Stimulated activated CD4-positive, alpha-beta T cell treated with anti-CD3 and anti-CD28 coated beads, Interleukin-1b, Interleukin-23, amount 100 ng/mL, for 24 hours (primary cell): Measurements from ENCODE around the gene OR10J4.
"Not testable (repeated sequence)": the region's sequence is repeated elsewhere in the genome, so short reads cannot be mapped to it uniquely, and the experiment has no call there.

Experiments
- DNase-seq, 4 experiments: peaks; one replicate each; pipeline ENCODE4 v3.0.0-alpha.2; 2020; ENCODE audit warnings: low read depth in 4 of 4, low spot score in 1 of 4

The OR10J4 gene

DNA sequence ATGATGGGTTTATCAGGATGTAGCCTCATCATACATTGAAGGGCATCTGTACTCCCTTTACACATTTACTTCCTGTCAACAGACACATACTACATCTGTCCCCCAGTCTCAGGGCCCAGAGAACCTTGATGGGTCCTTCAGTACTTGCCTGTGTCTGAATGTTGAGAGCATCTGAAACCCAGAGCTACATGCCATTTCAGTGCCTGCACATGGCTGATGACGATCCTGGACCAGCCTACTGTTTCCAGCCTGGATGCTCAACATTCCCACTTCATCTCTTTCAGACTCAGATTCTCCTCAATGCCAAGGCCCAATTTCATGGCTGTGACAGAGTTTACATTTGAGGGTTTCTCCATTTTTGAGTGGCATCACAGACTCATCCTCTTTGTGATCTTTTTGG lies at the start of gene OR10J4:
Gene OR10J4 (plus strand): TSS at position 301 of the 400 bp plus-strand sequence.
- no peak for DNase-seq

- DNase-seq: no peak
Observed at GRCh38 chr1:159406821-159407220, 25.2 kb upstream of the OR10J4 start.

- DNase-seq: no peak
Observed at GRCh38 chr1:159408862-159409400, 23.1 kb upstream of the OR10J4 start.

DNA sequence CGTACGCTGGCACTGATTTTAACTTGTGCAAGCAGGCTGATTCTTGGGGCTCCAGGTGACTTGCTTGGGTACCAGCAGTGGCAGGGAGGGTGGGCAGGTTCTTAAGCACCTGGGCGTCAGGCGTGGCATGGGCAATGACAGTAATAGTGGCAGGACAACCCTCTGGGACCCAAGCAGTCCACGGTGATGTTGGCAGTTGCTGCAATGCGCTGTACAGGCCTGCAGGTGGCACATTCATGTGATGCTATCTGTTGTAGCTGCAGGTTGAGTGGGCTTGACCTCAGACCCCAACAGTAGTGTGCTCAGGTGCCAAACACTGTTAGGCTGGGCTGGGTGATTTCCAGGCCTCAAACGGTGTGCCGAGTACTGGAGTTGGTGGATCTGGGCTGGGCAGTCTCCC lies 10.2 kb upstream of the OR10J4 start:
- no peak for DNase-seq

- no peak for DNase-seq
Observed at GRCh38 chr1:159428536-159428935, 3.5 kb upstream of the OR10J4 start.

GRCh38 chr1:159429074-159429861 lies 2.7 kb upstream of the OR10J4 start:
- DNase-seq: no peak

- no peak for DNase-seq
Observed at GRCh38 chr1:159430985-159431384, 1.0 kb upstream of the OR10J4 start.

DNA sequence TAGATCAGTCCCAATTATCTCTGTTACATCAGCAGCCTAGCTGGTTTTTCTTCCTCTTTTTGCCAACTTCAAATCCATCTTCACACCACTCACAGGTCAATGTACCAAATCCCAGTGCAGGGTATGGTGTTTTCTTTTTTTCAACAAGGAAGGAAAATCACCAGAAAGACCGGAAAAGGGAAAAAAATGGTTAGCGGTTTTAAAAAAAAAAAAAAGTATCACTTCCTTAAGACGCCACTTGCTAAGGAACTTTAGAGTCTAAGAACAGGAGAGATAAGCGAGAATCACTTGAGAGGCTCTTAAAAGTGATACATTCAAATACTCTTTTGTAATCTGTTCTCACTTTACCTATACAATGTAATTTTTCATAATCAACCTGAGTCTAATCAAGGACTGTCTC lies 4.5 kb downstream of the OR10J4 start:
- DNase-seq: no peak

GRCh38 chr1:159439422-159439821 lies 7.4 kb downstream of the OR10J4 start, which contains the start of gene OR10J1:
TSS of gene OR10J1 (plus strand) at chr1:159439722. CDS start at chr1:159439792, 70 bp downstream.
- DNase-seq: no peak

- no peak for DNase-seq
Observed at GRCh38 chr1:159441360-159441759, 9.4 kb downstream of the OR10J4 start.

GRCh38 chr1:159442428-159442827 lies 10.4 kb downstream of the OR10J4 start:
- no peak for DNase-seq

DNA sequence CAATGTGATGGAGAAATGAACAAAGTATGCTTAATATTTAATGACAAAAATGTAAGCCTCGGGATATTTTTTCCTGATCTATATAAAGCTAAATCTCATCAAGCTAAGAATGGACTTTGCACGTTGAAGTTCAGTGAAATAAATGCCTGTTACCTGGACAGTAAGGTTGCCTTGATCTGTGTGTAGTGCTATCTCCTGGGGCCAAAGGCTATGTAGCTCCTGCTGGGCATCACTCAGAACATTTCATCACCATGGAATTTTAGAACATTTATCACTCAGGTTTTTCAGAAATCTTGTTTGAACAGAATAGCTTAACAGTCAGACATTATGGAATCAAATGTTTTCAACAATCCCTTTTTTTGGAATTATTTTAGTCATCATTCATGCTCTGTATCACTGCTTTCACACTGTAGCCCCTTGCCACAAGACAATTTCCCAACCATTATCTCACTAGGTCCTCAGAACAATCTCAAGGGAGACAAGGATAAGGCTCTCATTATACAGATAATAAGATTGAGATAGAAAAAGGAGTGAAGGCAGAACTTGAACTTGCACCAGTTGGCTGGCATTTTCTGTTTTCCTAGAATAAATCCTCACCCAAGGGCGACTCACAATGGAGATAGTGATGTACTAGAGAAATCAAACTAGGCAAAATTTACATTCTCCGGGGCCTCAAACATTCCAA lies 11.2 kb downstream of the OR10J4 start:
- no peak for DNase-seq

DNA sequence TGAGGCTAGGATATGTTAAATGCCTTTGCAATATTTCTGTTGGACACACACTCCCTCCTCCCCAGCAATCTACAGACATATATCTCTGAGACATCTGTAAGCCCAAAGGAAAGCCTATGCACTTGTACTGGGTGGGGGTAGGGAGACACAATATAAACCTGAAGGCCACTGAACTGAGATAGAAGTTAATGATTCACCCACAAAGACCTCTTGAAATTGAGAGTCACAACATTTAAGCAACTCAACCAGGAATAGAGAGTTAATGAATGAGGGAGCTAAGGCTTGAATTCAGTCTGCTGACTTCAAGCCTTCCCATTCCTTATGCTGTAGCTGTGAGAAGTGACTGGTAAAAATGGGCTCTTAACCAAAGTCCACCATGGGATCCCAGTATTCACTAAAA lies 12.5 kb downstream of the OR10J4 start:
- no peak for DNase-seq

GRCh38 chr1:159448181-159448580 lies 16.2 kb downstream of the OR10J4 start:
- no peak for DNase-seq

DNA sequence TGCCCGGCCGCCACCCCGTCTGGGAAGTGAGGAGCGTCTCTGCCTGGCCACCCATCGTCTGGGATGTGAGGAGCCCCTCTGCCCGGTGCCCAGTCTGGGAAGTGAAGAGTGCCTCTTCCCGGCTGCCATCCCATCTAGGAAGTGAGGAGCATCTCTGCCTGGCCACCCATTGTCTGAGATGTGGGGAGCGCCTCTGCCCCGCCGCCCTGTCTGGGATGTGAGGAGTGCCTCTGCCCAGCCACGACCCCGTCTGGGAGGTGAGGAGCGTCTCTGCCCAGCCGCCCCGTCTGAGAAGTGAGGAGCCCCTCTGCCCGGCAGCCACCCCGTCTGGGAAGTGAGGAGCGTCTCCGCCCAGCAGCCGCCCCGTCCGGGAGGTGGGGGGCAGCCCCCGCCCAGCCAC lies 17.6 kb downstream of the OR10J4 start:
- not testable (repeated sequence) for DNase-seq

DNA sequence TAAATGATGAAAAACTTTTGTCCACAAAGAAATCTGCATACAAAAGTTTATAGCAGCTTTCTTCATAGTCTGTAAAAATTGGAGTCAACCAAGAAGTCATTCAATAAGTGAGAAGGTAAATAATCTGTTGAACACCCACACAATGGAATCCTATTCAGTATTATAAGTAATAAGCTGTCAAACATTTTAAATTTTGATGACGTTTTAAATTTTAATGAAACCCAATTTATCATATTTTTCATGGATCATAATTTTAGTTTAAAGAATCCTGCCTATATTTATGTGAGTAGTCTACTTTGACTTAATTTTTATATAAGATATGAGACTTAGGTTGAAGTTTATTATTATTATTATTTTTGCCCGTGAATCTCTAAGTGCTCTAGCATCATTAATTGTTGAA lies 27.5 kb downstream of the OR10J4 start:
- no peak for DNase-seq

GRCh38 chr1:159465191-159465603 lies 33.2 kb downstream of the OR10J4 start:
- no peak for DNase-seq

- no peak for DNase-seq
Observed at GRCh38 chr1:159468321-159468720, 36.3 kb downstream of the OR10J4 start.

GRCh38 chr1:159469921-159470533 lies 38.0 kb downstream of the OR10J4 start:
- DNase-seq: no peak

GRCh38 chr1:159473335-159473734 lies 41.3 kb downstream of the OR10J4 start:
- DNase-seq: no peak

DNA sequence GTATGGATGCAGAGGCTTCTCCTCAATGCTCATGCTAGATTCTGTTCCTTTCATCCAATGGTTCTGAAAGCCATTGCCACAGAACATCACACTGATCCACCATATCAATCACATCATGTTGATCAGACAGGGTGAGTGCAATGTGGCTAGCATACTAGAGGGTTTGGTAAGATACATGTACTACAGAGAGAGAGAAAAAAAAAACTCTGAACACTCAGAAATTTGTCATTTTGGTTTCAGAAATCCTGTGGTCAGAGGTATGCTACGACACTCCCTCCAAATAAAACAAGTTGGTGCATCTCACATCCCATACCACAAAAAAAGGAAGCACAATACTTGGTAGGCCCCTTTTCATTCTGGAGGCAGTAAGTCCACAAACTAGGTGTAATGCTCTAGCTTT lies 42.9 kb downstream of the OR10J4 start:
- DNase-seq: no peak
